ENCODE results near the gene CD209. TPM values are rescaled to one million over a fixed set of nuclear protein-coding genes. Genes with fewer than 3 reads are reported as not detected.

CD209 gene
- total RNA-seq, 1 donor from 2014 or later = not detected

DNA sequence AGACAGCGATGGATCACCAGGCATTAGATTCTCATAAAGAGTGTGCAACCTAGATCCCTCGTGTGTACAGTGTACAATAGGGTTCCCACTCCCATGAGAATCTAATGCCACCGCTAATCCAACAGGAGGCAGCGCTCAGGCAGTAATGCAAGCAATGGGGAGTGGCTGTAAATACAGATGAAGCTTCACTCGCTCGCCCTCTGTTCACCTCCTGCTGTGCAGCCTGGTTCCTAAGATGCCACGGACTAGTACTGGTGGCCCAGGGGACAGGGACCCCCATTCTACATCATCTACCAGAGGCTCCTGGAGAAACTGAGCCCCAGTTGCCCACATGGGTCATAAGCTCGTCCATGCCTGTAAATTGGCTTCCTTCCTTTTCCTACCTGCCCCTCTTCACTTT is 23.7 kb upstream of the CD209 start:
- Histone ChIP-seq H2AFZ (replicated peaks) (no peak overlapping the region), H3K4me1 (no peaks in the 10 kb centered on the region), H3K27me3 (peaks cover 11% of the 10 kb centered on the region), H3K36me3 (no peaks in the 10 kb centered on the region), H3K9ac (no peak overlapping the region), H3K9me3 (ENCODE audit: low read depth) (no peaks in the 10 kb centered on the region), H3K4me2 (no peak overlapping the region), H3K27ac (no peak overlapping the region), H3F3A (ENCODE audit: low read depth) (no peaks in the 10 kb centered on the region), H3K4me3 (no peak overlapping the region), H3K79me2 (ENCODE audit: low read depth) (no peaks in the 10 kb centered on the region), H4K20me1 (ENCODE audit: low read depth) (no peaks in the 10 kb centered on the region)
- H3K36me3 Mint-ChIP-seq = no peaks in the 10 kb centered on the region
- H3K27ac Mint-ChIP-seq = no peak overlapping the region
- H3K4me1 Mint-ChIP-seq = peaks cover 4% of the 10 kb centered on the region
- H3K27me3 Mint-ChIP-seq (ENCODE audit: insufficient read depth, low read depth) = peaks cover 3% of the 10 kb centered on the region
- TF ChIP-seq EZH2 (IDR thresholded peaks at IDR 0.05) = no peak
- no peak for TF ChIP-seq EZH2phosphoT487 (IDR thresholded peaks at IDR 0.05)
- TF ChIP-seq CTCF (IDR thresholded peaks at IDR 0.05) = no peak
- peaks cover 6% of the 10 kb centered on the region for H3K9me3 Mint-ChIP-seq
- no peak overlapping the region for H3K4me3 Mint-ChIP-seq
- no peak for DNase-seq (ENCODE audit: low spot score)

GRCh38 chr19:7769171-7769570 is 21.8 kb upstream of the CD209 start:
- Mint-ChIP-seq H3K9me3 (peaks cover 6% of the 10 kb centered on the region), H3K4me1 (peaks cover 4% of the 10 kb centered on the region), H3K27ac (no peak overlapping the region), H3K4me3 (no peak overlapping the region), H3K36me3 (no peaks in the 10 kb centered on the region), H3K27me3 (ENCODE audit: insufficient read depth, low read depth) (peaks cover 5% of the 10 kb centered on the region)
- no peak overlapping the region for H3K9ac ChIP-seq
- no peak overlapping the region for H3K4me3 ChIP-seq
- no peak for DNase-seq (ENCODE audit: low spot score)
- H3K4me1 ChIP-seq = no peaks in the 10 kb centered on the region
- no peaks in the 10 kb centered on the region for H3K79me2 ChIP-seq (ENCODE audit: low read depth)
- no peak overlapping the region for H2AFZ ChIP-seq (replicated peaks)
- H3F3A ChIP-seq (ENCODE audit: low read depth) = no peaks in the 10 kb centered on the region
- H3K36me3 ChIP-seq = no peaks in the 10 kb centered on the region
- no peaks in the 10 kb centered on the region for H4K20me1 ChIP-seq (ENCODE audit: low read depth)
- H3K27ac ChIP-seq = no peak overlapping the region
- no peaks in the 10 kb centered on the region for H3K9me3 ChIP-seq (ENCODE audit: low read depth)
- H3K4me2 ChIP-seq = no peak overlapping the region
- TF ChIP-seq EZH2 (IDR thresholded peaks at IDR 0.05) (no peak), CTCF (IDR thresholded peaks at IDR 0.05) (no peak), EZH2phosphoT487 (IDR thresholded peaks at IDR 0.05) (no peak)
- H3K27me3 ChIP-seq = peaks cover 11% of the 10 kb centered on the region

DNA sequence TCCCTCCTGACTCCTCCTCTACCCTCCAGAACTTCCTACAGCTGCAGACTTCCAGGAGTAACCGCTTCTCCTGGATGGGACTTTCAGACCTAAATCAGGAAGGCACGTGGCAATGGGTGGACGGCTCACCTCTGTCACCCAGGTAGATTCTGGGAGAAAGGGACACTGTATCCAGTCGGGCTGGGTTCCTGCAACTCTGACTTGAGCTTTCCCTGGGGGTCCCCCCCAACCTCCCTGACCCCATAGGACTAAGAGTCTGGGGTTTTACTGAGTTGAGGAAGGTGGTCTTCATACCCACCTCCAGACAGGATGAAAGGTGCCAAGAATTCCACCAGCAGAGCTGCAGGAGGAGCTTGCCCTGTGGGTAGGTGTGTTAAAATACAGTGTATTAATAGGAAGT is 20.2 kb upstream of the CD209 start:
- no peaks in the 10 kb centered on the region for H3K4me1 Mint-ChIP-seq
- H3K4me2 ChIP-seq = no peak overlapping the region
- peaks cover 8% of the 10 kb centered on the region for H3K27me3 Mint-ChIP-seq (ENCODE audit: insufficient read depth, low read depth)
- H3K27ac ChIP-seq = no peak overlapping the region
- H3K9me3 ChIP-seq (ENCODE audit: low read depth) = no peaks in the 10 kb centered on the region
- H3K36me3 ChIP-seq = no peaks in the 10 kb centered on the region
- no peak overlapping the region for H3K9ac ChIP-seq
- TF ChIP-seq EZH2phosphoT487 (IDR thresholded peaks at IDR 0.05) (no peak), CTCF (IDR thresholded peaks at IDR 0.05) (no peak), EZH2 (IDR thresholded peaks at IDR 0.05) (no peak)
- no peaks in the 10 kb centered on the region for H3K36me3 Mint-ChIP-seq
- no peaks in the 10 kb centered on the region for H4K20me1 ChIP-seq (ENCODE audit: low read depth)
- H3K4me3 Mint-ChIP-seq = no peak overlapping the region
- no peaks in the 10 kb centered on the region for H3F3A ChIP-seq (ENCODE audit: low read depth)
- no peak overlapping the region for H3K4me3 ChIP-seq
- no peaks in the 10 kb centered on the region for H3K4me1 ChIP-seq
- no peak overlapping the region for H3K27ac Mint-ChIP-seq
- no peaks in the 10 kb centered on the region for H3K79me2 ChIP-seq (ENCODE audit: low read depth)
- no peak for DNase-seq (ENCODE audit: low spot score)
- no peak overlapping the region for H2AFZ ChIP-seq (replicated peaks)
- H3K9me3 Mint-ChIP-seq = peaks cover 7% of the 10 kb centered on the region
- peaks cover 11% of the 10 kb centered on the region for H3K27me3 ChIP-seq

Measured in neural progenitor cell (in vitro differentiated cells).